Right ventricle myocardium inferior (tissue), 1 donor: ENCODE data around the gene IFNA1. TPM values are rescaled to one million over a fixed set of nuclear protein-coding genes. Genes with fewer than 3 reads are reported as not detected.

ENCODE experiments used
- ATAC-seq: fragments of 200-7000 bp; cut with Tn5 transposase; one replicate; pipeline ENCODE4 v1.9.1; 2020; ENCODE audit warnings: mild to moderate bottlenecking, moderate library complexity
- DNase-seq: peaks from one replicate; pipeline ENCODE4 v3.0.0; 2021; ENCODE audit errors: missing footprints
- intact Hi-C: fragments of 100-400 bp; cut with DNase I; formaldehyde crosslinking; loops from one replicate; pipeline ENCODE4 v1.11.0; 2022
- long read RNA-seq: library from polyadenylated mRNA; unstranded; transcript quantifications from one replicate; pipeline ENCODE4 v2.0.0, GENCODE V29; 2021
- total RNA-seq: library from RNA; stranded (reverse); fragmentation: NEBNext Ultra II Directional; extraction: Animal tissue kit (Norgen Biotek cat#: 25700); gene quantifications from one replicate; pipeline ENCODE4 v1.2.1, GENCODE V29; 2021
- donor health status: DM: no; HTN: yes; CAD: no; lungs with severe emphysema.

IFNA1 gene
- total RNA-seq = not detected
- long read RNA-seq = 0 reads

- intact Hi-C loops = no loop called here
- no peak for DNase-seq
- no peak for ATAC-seq
Measured at GRCh38 chr9:21440139-21440538, at the start of gene IFNA1. IFNA1 (plus strand) TSS chr9:21440439; CDS start chr9:21440508, 69 bp downstream.

- intact Hi-C loops = no loop called here
- ATAC-seq (no peak), DNase-seq (no peak)
Measured at GRCh38 chr9:21392270-21392669, 48.0 kb upstream of the IFNA1 start.

GRCh38 chr9:21395778-21396717 lies 44.2 kb upstream of the IFNA1 start:
- DNase-seq = peak; percentile 82
- peak; percentile 63 for ATAC-seq
- intact Hi-C loops = loop anchor here (5.0 kb wide), 1 partner anchor 79 kb away; no protein-coding TSS in a partner anchor

- intact Hi-C loops = loop anchor here (5.0 kb wide), 1 partner anchor 82 kb away; no protein-coding TSS in a partner anchor
- DNase-seq = no peak
- ATAC-seq = no peak
Measured at GRCh38 chr9:21398955-21399489, 41.2 kb upstream of the IFNA1 start.

- intact Hi-C loops = loop anchor here (5.0 to 10.0 kb wide), 2 partner anchors 65 to 83 kb away; no protein-coding TSS in a partner anchor
- DNase-seq = no peak
- no peak for ATAC-seq
Measured at GRCh38 chr9:21399956-21400355, 40.3 kb upstream of the IFNA1 start.

- DNase-seq = no peak
- intact Hi-C loops = loop anchor here (10.0 kb wide), 1 partner anchor 62 kb away; no protein-coding TSS in a partner anchor
- ATAC-seq = no peak
Measured at GRCh38 chr9:21402386-21403251, 37.6 kb upstream of the IFNA1 start.

GRCh38 chr9:21404146-21404545 lies 36.1 kb upstream of the IFNA1 start:
- ATAC-seq = no peak
- intact Hi-C loops = loop anchor here (10.0 kb wide), 1 partner anchor 61 kb away; no protein-coding TSS in a partner anchor

GRCh38 chr9:21408817-21409216 lies 31.4 kb upstream of the IFNA1 start, which contains the start of gene IFNA8:
IFNA8 (plus strand) TSS chr9:21409117; CDS start chr9:21409177, 60 bp downstream.
- no peak for DNase-seq
- intact Hi-C loops = loop anchor here (10.0 kb wide), 1 partner anchor 56 kb away; no protein-coding TSS in a partner anchor
- ATAC-seq = no peak

More at GRCh38 chr9:21404146-21404545, 36.1 kb upstream of the IFNA1 start:
- DNase-seq = no peak

- intact Hi-C loops = no loop called here
- DNase-seq (no peak), ATAC-seq (no peak)
Measured at GRCh38 chr9:21412107-21412506, 28.1 kb upstream of the IFNA1 start.

- DNase-seq = no peak
- ATAC-seq = no peak
- intact Hi-C loops = no loop called here
Measured at GRCh38 chr9:21413151-21413550, 27.1 kb upstream of the IFNA1 start.

GRCh38 chr9:21413624-21414023 lies 26.6 kb upstream of the IFNA1 start:
- intact Hi-C loops = no loop called here
- peak; percentile 31 for ATAC-seq
- no peak for DNase-seq

- intact Hi-C loops = no loop called here
Measured at GRCh38 chr9:21414220-21414940, 25.9 kb upstream of the IFNA1 start.

GRCh38 chr9:21415493-21416267 lies 24.6 kb upstream of the IFNA1 start:
- intact Hi-C loops = no loop called here

More at GRCh38 chr9:21414220-21414940, 25.9 kb upstream of the IFNA1 start:
- ATAC-seq (no peak), DNase-seq (no peak)

GRCh38 chr9:21428235-21428634 lies 12.0 kb upstream of the IFNA1 start:
- no peak for ATAC-seq
- no peak for DNase-seq
- intact Hi-C loops = no loop called here

More at GRCh38 chr9:21415493-21416267, 24.6 kb upstream of the IFNA1 start:
- DNase-seq (no peak), ATAC-seq (no peak)

- DNase-seq = no peak
- intact Hi-C loops = no loop called here
- ATAC-seq = no peak
Measured at GRCh38 chr9:21429191-21429590, 11.0 kb upstream of the IFNA1 start.

- intact Hi-C loops = no loop called here
- DNase-seq (no peak), ATAC-seq (no peak)
Measured at GRCh38 chr9:21432672-21433425, 7.4 kb upstream of the IFNA1 start.
